WI38 (cell line): ENCODE results near the gene TNS2.
A peak's percentile ranks its signal among the peaks of the same experiment; 100 is the strongest.

Experiments
- H3K4me3 ChIP-seq: 2 replicates; pipeline ENCODE4 v1.5.1; 2011; ENCODE audit warnings: low read depth, mild to moderate bottlenecking, control low read depth, low read length
- CTCF ChIP-seq: IDR thresholded peaks from 2 replicates; pipeline ENCODE4 v1.5.1; 2012; ENCODE audit warnings: low read depth, mild to moderate bottlenecking, control low read depth, low read length

Gene TNS2

GRCh38 chr12:53065975-53066931 lies 16.4 kb downstream of the TNS2 start:
- peak; percentile 71 for TF ChIP-seq CTCF
- no peak overlapping the region for H3K4me3 ChIP-seq

GRCh38 chr12:53067074-53067992 lies 17.5 kb downstream of the TNS2 start:
- no peak for TF ChIP-seq CTCF
- no peak overlapping the region for H3K4me3 ChIP-seq

- no peak for TF ChIP-seq CTCF
These were observed 18.3 kb downstream of the TNS2 start for GRCh38 chr12:53067993-53068770.

GRCh38 chr12:53068811-53069585 lies 19.1 kb downstream of the TNS2 start:
- H3K4me3 ChIP-seq = no peak overlapping the region
- TF ChIP-seq CTCF = no peak

More at GRCh38 chr12:53067993-53068770, 18.3 kb downstream of the TNS2 start:
- no peak overlapping the region for H3K4me3 ChIP-seq

- no peak overlapping the region for H3K4me3 ChIP-seq
- no peak for TF ChIP-seq CTCF
These were observed 20.0 kb downstream of the TNS2 start for GRCh38 chr12:53069621-53070410.
